A673 (cell line): Measurements from ENCODE around the gene HYDIN. TPM values are rescaled to one million over a fixed set of nuclear protein-coding genes. Genes with fewer than 3 reads are reported as not detected.

Experiments used
- BruUV-seq: library from RNA; stranded (reverse); fragments of 400-500 nt; replicated peaks from 2 replicates; lab custom pipeline; 2021; lab: Mats Ljungman, UMichigan
- CTCF ChIA-PET: fragments of 300-600 bp; sonication (Branson Sonifier 250); formaldehyde crosslinking; loops from one replicate; lab custom pipeline; 2022; ENCODE audit warnings: antibody characterized with exemption; lab: Charles Lee
- POLR2A ChIA-PET: fragments of 300-600 bp; sonication (Branson Sonifier 250); formaldehyde crosslinking; loops from one replicate; lab custom pipeline; 2022; ENCODE audit warnings: antibody characterized with exemption; ENCODE audit not compliant: low non-redundant PET; lab: Charles Lee
- DNase-seq: peaks from one replicate; pipeline ENCODE4 v3.0.0-alpha.2; 2015; ENCODE audit warnings: low spot score
- H3K27ac ChIP-seq: fragments of 200-600 bp; sonication (generic); 2 replicates; pipeline ENCODE4 v1.5.1; 2016; ENCODE audit warnings: mixed run types, low read depth, mild to moderate bottlenecking, mixed read lengths, antibody characterized with exemption, low read length; ENCODE audit not compliant: poor library complexity, severe bottlenecking
- H3K27me3 ChIP-seq: fragments of 200-600 bp; sonication (generic); replicated peaks from 2 replicates; pipeline ENCODE4 v1.6.1; 2017; ENCODE audit warnings: mixed run types, low read depth, mild to moderate bottlenecking, mixed read lengths, antibody characterized with exemption, low read length; ENCODE audit not compliant: insufficient read depth, poor library complexity
- H3K36me3 ChIP-seq: fragments of 200-600 bp; sonication (generic); 2 replicates; pipeline ENCODE4 v1.6.1; 2016; ENCODE audit warnings: mixed run types, mild to moderate bottlenecking, mixed read lengths, antibody characterized with exemption, low read length; ENCODE audit not compliant: insufficient read depth, poor library complexity, severe bottlenecking
- H3K4me1 ChIP-seq: fragments of 200-600 bp; sonication (generic); 2 replicates; pipeline ENCODE4 v1.6.1; 2017; ENCODE audit warnings: mixed run types, mild to moderate bottlenecking, mixed read lengths, antibody characterized with exemption, low read length; ENCODE audit not compliant: insufficient read depth, poor library complexity, severe bottlenecking
- H3K4me3 ChIP-seq: fragments of 200-600 bp; sonication (generic); 2 replicates; pipeline ENCODE4 v1.5.1; 2016; ENCODE audit warnings: low read depth, mixed run types, mild to moderate bottlenecking, mixed read lengths, low read length; ENCODE audit not compliant: poor library complexity, severe bottlenecking
- H3K9me3 ChIP-seq: fragments of 200-600 bp; sonication (generic); 2 replicates; pipeline ENCODE4 v1.6.1; 2016; ENCODE audit warnings: mixed run types, low read depth, mild to moderate bottlenecking, mixed read lengths, antibody characterized with exemption, low read length; ENCODE audit not compliant: poor library complexity, severe bottlenecking
- EZH2 ChIP-seq: fragments of 200-600 bp; sonication (generic); IDR thresholded peaks from 2 replicates; pipeline ENCODE4 v1.6.1; 2017; ENCODE audit warnings: borderline replicate concordance, low read depth, mild to moderate bottlenecking, mixed read lengths, antibody characterized with exemption, low read length; ENCODE audit not compliant: poor library complexity, severe bottlenecking
- intact Hi-C: fragments of 100-400 bp; cut with micrococcal nuclease; formaldehyde crosslinking; loops from one replicate; pipeline ENCODE4 v1.10.0; 2022; ENCODE audit not compliant: unreplicated experiment
- total RNA-seq: library from RNA; stranded (reverse); gene quantifications from 2 replicates; pipeline ENCODE4 v1.2.3, GENCODE V29; 2021
- TF ChIP-seq, protein P1 (sequence below): fragments of 300-800, 200-600 bp; sonication (generic); conservative IDR thresholded peaks from 2 replicates; pipeline ENCODE4 v1.5.1; 2017; ENCODE audit warnings: low read depth, mild to moderate bottlenecking, antibody characterized with exemption, low read length, moderate library complexity, mixed read lengths

The HYDIN gene
- total RNA-seq, 1 experiment from 2014 or later, result not detected

DNA sequence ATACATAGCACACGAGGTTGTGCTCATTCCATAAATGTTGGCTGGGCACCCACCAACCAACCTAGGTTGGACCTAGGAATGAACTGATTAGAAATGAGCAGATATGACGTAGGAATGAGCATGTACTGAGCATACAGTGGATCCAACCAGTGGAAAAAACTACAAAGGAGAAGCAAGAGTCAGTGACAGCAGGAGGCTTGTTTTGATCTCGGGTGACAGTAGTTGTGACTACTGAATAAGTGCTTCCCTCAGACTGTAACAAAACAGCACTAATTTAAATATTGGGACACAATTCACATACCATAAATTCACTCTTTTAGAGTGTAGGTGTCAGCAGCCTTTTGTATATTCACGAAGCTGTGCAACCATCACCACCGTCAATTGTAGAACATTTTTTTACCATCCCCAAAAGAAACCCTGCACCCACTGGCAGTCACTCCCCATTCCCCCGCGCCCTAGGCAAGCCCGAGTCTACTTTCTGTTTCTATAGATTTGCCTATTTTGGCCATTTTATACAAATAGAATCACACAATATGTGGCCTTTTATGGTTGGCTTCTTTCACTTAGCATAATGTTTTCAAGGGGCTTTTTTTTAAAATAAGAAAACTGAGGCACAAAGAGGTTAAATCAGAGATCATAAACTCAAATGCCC, 436.5 kb downstream of the HYDIN start:
- CTCF ChIA-PET, result no interaction called here
- BruUV-seq, result no TSS peak

DNA sequence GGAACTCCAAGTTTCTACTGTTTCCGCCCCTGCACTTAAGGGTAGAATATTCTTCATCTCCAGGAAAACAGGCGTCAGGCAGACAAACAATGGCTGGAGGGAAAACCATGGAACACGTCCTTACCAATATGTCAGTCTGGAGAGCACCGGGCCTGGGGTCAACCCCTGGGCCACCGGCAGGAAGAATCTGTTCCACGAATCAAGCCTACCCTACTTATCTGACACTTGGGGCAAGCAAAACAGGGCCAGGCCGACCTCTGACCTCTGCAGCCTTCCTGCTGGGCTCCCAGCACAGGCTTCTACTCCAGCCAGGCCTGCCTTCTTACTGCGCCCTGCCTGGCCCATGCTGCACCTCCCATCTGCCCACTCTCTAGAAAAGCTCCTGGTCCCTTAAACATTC, 439.7 kb downstream of the HYDIN start:
- ChIA-PET POLR2A (interaction anchor here (0.6 kb wide), 1 partner anchor 217 kb away, joined by 3 read pairs; no protein-coding TSS in a partner anchor), CTCF (no interaction called here)
- intact Hi-C loops, result no loop called here
- no TSS peak for BruUV-seq
- no peaks in the 10 kb centered on the region for H3K4me1 ChIP-seq
- no peaks in the 10 kb centered on the region for H3K27me3 ChIP-seq
- H3K27ac ChIP-seq, result no peak overlapping the region
- no peak overlapping the region for H3K4me3 ChIP-seq
- no peak for DNase-seq
- TF ChIP-seq, protein P1, sequence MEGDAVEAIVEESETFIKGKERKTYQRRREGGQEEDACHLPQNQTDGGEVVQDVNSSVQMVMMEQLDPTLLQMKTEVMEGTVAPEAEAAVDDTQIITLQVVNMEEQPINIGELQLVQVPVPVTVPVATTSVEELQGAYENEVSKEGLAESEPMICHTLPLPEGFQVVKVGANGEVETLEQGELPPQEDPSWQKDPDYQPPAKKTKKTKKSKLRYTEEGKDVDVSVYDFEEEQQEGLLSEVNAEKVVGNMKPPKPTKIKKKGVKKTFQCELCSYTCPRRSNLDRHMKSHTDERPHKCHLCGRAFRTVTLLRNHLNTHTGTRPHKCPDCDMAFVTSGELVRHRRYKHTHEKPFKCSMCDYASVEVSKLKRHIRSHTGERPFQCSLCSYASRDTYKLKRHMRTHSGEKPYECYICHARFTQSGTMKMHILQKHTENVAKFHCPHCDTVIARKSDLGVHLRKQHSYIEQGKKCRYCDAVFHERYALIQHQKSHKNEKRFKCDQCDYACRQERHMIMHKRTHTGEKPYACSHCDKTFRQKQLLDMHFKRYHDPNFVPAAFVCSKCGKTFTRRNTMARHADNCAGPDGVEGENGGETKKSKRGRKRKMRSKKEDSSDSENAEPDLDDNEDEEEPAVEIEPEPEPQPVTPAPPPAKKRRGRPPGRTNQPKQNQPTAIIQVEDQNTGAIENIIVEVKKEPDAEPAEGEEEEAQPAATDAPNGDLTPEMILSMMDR, result no peak
- no peak for TF ChIP-seq EZH2
- H3K36me3 ChIP-seq, result no peaks in the 10 kb centered on the region
- no peaks in the 10 kb centered on the region for H3K9me3 ChIP-seq

More for the DNA sequence above, 436.5 kb downstream of the HYDIN start:
- no peaks in the 10 kb centered on the region for H3K36me3 ChIP-seq
- H3K27ac ChIP-seq, result no peak overlapping the region
- DNase-seq, result no peak
- intact Hi-C loops, result no loop called here
- H3K4me1 ChIP-seq, result no peaks in the 10 kb centered on the region
- H3K27me3 ChIP-seq, result no peaks in the 10 kb centered on the region
- TF ChIP-seq, protein P1, result no peak
- TF ChIP-seq EZH2, result no peak
- POLR2A ChIA-PET, result no interaction called here
- no peak overlapping the region for H3K4me3 ChIP-seq
- no peaks in the 10 kb centered on the region for H3K9me3 ChIP-seq

DNA sequence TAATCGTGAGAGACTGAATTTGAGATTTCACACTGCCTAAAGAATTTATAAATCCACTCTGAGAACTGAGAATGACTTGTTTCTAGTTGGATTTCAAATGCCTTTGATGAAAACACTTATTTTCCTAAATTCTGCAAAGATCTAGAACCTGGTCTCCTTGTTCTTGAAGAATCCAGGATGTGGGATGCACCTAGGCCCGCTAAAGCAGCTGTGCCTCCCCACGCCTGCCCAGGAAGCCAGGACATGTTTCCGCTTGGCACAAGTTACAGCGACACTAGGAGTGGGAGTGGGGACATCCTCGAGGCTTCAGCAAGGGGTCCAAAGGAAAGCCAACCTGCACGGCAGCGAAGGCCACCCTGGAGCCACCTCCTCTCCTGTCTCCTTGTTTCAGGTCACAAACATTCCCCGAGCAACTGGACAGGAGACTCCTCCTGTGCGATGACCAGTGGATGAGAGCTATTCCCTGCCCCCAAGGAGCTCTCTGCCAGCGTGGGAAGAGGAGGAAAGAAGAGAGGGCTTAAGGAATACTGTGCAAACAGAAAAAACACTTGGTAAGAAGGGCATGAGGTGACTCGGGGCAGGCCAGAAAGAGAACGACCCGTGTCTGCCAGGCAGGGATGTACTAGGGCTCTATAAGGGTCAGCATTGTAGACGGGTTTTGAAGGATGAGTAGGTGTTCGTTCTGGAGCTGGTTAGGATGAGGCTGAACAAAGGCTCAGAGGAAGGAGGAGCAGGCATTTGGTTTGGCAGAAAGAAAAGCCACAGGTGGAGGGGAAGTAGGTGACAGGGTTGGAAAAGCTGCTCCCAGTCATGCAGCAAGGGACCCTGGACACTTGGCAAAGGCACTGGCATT, 440.7 kb downstream of the HYDIN start:
- no peaks in the 10 kb centered on the region for H3K9me3 ChIP-seq
- H3K27ac ChIP-seq, result no peak overlapping the region
- no peak for DNase-seq
- POLR2A ChIA-PET, result no interaction called here
- no peaks in the 10 kb centered on the region for H3K27me3 ChIP-seq
- no peaks in the 10 kb centered on the region for H3K36me3 ChIP-seq
- TF ChIP-seq, protein P1, result no peak
- no peak for TF ChIP-seq EZH2
- no TSS peak for BruUV-seq
- H3K4me1 ChIP-seq, result no peaks in the 10 kb centered on the region
- no peak overlapping the region for H3K4me3 ChIP-seq
- CTCF ChIA-PET, result no interaction called here
- intact Hi-C loops, result no loop called here
